Coronary artery (tissue), 2 donors: ENCODE results near the gene CCDC40.

ENCODE experiments used
- DNase-seq: peaks from one replicate; pipeline ENCODE4 v3.0.0-alpha.2; 2017; ENCODE audit warnings: low spot score
- H3K27ac ChIP-seq, 2 donors: fragments of 200-600 bp; sonication (generic); one replicate each; pipeline ENCODE4 v1.5.1; 2016 to 2019
- H3K4me3 ChIP-seq: fragments of 200-600 bp; sonication (generic); 2 replicates; pipeline ENCODE4 v1.5.1; 2016; ENCODE audit warnings: mild to moderate bottlenecking, moderate library complexity
- CTCF ChIP-seq: fragments of 200-600 bp; sonication (generic); IDR thresholded peaks from one replicate; pipeline ENCODE4 v1.5.1; 2019; ENCODE audit warnings: antibody characterized with exemption

Gene CCDC40

GRCh38 chr17:80115159-80115558 lies 78.7 kb downstream of the CCDC40 start:
- Histone ChIP-seq H3K27ac (no peak overlapping the region), H3K4me3 (no peak overlapping the region)
- no peak for DNase-seq
- no peak for TF ChIP-seq CTCF

DNA sequence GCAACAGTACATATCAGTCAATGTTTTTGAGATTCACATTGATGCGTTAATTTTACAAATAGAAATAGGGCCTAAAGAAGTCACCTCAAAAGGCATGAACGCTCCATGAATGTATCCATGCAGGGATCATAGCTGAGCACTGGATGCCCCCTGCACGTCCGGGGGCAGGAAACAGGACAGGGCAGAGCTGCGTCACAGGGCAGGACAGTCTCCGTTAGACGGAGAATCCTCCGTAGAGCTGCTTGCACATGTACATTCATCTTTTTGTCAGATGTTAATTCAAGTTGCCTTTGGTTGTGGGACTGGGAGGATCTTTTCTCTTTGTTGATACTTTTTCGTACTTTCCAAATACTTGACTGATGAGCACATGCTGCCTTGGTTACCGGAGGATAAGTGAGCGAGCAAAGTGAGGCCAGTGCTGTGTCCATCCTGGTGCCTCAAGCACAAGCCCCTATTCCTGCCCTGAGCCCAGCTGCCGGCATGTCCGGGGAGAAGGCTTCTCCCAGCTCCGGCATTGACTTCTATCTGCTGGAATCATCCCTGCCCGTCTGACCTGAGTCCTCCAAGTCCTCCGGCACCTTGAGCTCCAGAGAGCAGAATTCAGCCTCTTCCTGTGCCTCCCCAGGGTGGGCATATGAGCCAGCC lies 80.0 kb downstream of the CCDC40 start:
- Histone ChIP-seq H3K4me3 (no peak overlapping the region), H3K27ac (no peak overlapping the region)
- TF ChIP-seq CTCF: no peak
- no peak for DNase-seq

GRCh38 chr17:80116921-80117380 lies 80.5 kb downstream of the CCDC40 start:
- TF ChIP-seq CTCF: no peak
- Histone ChIP-seq H3K4me3 (no peak overlapping the region), H3K27ac (no peak overlapping the region)
- DNase-seq: no peak

GRCh38 chr17:80117491-80118401 lies 81.3 kb downstream of the CCDC40 start:
- TF ChIP-seq CTCF: no peak
- DNase-seq: no peak
- Histone ChIP-seq H3K4me3 (no peak overlapping the region), H3K27ac (no peak overlapping the region)

DNA sequence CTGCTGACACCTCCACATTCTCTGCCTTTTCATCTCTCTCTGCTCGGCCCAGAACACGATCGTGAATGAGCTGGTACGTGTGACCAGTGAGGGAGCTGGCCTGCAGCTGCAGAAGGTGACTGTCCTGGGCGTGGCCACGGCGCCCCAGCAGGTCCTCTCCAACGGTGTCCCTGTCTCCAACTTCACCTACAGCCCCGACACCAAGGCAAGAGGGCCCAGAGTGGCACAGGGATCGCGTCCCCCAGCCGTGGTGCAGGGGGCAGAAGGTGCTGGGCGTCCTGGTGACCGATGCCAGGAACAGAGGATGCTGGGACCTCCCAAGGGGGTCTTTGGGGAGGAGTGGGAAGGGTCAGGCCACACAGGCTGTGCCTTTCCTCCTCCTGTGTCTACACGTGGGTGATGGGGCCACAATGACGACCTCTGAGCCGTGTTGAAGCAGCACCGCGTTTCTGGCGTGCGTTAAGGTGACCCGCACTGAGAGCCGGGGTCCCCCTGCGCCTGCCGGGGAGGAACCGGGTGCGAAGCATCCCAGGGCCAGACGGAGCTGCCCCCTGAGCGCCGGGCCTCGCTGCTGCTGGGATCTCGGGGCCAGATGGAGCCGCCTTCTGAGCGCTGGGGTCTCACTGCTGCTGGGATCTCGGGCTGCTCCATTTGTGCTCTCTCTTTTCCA lies 82.3 kb downstream of the CCDC40 start:
- no peak for TF ChIP-seq CTCF
- DNase-seq: no peak
- Histone ChIP-seq H3K4me3 (no peak overlapping the region), H3K27ac (no peak overlapping the region)

DNA sequence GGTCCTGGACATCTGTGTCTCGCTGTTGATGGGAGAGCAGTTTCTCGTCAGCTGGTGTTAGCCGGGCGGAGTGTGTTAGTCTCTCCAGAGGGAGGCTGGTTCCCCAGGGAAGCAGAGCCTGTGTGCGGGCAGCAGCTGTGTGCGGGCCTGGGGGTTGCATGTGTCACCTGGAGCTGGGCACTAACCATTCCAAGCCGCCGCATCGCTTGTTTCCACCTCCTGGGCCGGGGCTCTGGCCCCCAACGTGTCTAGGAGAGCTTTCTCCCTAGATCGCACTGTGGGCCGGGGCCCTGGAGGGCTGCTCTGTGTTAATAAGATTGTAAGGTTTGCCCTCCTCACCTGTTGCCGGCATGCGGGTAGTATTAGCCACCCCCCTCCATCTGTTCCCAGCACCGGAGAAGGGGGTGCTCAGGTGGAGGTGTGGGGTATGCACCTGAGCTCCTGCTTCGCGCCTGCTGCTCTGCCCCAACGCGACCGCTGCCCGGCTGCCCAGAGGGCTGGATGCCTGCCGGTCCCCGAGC lies 82.9 kb downstream of the CCDC40 start:
- Histone ChIP-seq H3K27ac (no peak overlapping the region), H3K4me3 (no peak overlapping the region)
- no peak for TF ChIP-seq CTCF
- DNase-seq: no peak
